ENCODE measurements around the gene LHX6.

Gene LHX6

DNA sequence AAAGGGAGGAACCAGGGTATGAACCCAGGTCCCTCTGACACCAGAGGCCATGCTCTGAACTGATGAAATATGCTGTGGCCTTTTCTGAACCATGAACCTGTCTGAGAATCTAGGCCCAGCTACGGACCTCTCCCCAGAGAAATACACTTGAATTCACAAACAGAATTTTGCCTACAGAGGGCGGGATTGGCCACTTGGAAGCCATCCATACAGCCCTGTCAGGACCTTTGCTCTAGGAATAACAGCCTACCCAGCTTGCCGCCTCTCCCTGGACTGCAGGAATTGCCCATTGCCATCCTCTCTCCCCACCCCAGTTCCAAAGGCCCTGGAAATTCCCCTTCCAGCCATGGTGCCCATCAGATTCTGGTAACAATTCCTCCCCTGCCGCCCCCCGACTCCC, 42.5 kb downstream of the LHX6 start:
- TF ChIP-seq, protein P1, sequence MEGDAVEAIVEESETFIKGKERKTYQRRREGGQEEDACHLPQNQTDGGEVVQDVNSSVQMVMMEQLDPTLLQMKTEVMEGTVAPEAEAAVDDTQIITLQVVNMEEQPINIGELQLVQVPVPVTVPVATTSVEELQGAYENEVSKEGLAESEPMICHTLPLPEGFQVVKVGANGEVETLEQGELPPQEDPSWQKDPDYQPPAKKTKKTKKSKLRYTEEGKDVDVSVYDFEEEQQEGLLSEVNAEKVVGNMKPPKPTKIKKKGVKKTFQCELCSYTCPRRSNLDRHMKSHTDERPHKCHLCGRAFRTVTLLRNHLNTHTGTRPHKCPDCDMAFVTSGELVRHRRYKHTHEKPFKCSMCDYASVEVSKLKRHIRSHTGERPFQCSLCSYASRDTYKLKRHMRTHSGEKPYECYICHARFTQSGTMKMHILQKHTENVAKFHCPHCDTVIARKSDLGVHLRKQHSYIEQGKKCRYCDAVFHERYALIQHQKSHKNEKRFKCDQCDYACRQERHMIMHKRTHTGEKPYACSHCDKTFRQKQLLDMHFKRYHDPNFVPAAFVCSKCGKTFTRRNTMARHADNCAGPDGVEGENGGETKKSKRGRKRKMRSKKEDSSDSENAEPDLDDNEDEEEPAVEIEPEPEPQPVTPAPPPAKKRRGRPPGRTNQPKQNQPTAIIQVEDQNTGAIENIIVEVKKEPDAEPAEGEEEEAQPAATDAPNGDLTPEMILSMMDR (IDR thresholded peaks at IDR 0.05; ENCODE audit: control insufficient read depth, extremely low read depth, insufficient read depth) = peak; percentile 11; the same call in 1 of the 2 replicates
- no peak overlapping the region for H3K4me3 ChIP-seq (ENCODE audit: low read depth, low read length)
- DNase-seq (ENCODE audit: low read depth) = no peak

DNA sequence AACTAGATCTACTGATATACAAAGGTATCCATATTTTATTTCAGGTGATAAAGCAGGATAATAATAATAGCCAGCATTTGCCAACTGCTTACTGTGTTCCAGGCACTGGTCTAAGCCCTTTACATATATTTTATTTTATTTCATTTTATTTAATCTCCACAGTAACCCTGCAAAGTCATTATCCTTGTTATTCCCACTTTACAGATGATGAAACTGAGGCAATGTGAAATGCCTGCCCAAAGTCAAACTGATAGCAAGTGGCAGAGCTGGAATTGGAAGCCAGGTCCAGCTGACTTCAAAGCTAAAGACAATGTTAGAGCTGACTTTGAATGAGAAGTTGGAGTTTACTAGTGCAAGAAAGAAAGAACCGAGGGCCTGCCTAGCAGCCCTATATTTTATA, 44.2 kb downstream of the LHX6 start:
- TF ChIP-seq, protein P1 (IDR thresholded peaks at IDR 0.05; ENCODE audit: control insufficient read depth, extremely low read depth, insufficient read depth) = no peak
- DNase-seq (ENCODE audit: low read depth) = no peak
- H3K4me3 ChIP-seq (ENCODE audit: low read depth, low read length) = no peak overlapping the region

DNA sequence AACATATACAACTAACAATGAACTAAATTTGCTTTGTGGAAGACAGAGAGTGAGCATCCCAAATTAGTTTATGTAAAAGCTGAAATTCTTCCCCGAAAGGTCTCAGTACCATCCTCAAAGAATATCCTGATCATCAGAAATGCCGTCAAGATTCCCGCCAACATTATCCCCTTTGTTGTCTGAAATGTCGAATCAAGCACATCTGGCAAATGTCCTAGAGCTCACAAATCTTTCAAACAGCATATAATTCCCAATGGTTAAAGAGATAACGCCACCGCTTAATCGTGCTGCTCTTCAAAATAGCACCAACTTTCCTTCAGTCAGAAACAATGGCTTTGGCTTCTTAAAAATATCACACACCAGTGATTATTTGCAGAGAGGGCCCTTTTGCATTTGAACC, 45.3 kb downstream of the LHX6 start:
- no peak for DNase-seq (ENCODE audit: low read depth)
- no peak overlapping the region for H3K4me3 ChIP-seq (ENCODE audit: low read depth, low read length)
- TF ChIP-seq, protein P1 (IDR thresholded peaks at IDR 0.05; ENCODE audit: control insufficient read depth, extremely low read depth, insufficient read depth) = no peak

DNA sequence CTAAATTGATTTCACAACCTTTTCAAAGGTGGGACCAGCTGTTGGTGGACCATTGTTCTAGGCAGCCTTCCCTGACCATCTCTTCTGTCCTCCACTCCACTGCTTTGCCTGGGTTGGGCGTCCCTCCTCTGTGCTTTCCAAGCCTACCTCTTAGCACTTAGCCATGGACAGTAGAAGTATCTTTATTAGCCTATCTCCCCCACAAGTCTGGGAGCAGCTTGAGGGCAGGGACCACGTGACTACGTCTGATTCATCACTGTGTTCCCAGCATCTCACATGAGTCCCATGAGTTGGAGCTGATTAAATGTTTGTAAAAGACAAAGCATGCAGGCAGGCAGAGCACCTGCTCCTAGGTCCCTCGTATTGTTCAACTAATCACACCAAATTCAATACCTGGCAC, 48.1 kb downstream of the LHX6 start:
- DNase-seq (ENCODE audit: low read depth) = no peak
- TF ChIP-seq, protein P1 (IDR thresholded peaks at IDR 0.05; ENCODE audit: control insufficient read depth, extremely low read depth, insufficient read depth) = no peak
- H3K4me3 ChIP-seq (ENCODE audit: low read depth, low read length) = no peak overlapping the region

DNA sequence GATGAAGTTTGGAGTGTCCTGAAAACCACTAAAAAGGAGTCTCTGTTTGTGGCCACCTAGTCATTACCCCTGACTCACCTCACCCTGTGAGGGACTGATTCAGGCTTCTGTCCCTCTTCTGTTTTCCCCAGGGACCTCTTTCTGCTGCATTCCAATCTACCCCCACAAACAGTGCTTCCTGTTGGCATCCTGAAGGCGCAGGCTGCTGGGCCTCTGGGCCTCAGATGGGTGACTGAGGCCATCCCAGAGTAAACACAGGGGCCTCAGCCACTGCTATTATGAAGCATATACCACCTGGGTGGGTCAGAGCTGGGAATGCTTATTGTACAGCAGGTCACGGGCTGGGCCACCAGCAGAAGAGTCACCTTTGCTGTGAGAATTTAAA, 49.1 kb downstream of the LHX6 start:
- no peak for DNase-seq (ENCODE audit: low read depth)
- TF ChIP-seq, protein P1 (IDR thresholded peaks at IDR 0.05; ENCODE audit: control insufficient read depth, extremely low read depth, insufficient read depth) = no peak
- no peak overlapping the region for H3K4me3 ChIP-seq (ENCODE audit: low read depth, low read length)

DNA sequence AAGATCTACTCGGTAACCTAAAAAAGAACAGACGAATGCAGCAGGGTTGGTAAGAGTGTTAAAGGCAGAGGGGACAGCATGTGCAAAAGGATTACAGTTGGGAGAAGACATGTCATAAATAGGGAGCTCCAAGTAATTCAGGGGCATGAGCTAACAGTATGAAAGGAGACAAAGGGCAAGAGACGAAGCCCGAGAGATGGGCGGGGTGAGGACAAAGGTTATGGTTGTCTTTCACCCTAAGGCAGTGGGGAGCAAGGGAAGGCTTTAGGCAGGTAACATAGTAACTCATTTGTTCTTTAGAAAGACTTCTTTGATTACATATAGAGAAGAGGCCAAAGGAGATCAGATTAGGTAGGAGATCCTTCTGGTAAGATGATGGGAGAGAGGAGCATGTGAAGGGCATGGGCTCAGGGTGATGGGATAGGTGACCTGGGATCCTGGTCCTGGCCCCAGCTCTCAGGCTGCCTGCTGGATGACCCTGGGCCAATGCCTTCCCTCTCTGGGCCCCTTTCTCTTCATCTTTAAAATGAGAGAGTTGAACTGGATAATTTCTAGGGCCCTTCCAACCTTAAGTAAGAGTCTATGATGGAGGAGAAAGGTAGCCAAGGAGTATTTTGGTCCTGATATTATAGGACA, 49.6 kb downstream of the LHX6 start:
- H3K4me3 ChIP-seq (ENCODE audit: low read depth, low read length) = no peak overlapping the region
- DNase-seq (ENCODE audit: low read depth) = no peak
- TF ChIP-seq, protein P1 (IDR thresholded peaks at IDR 0.05; ENCODE audit: control insufficient read depth, extremely low read depth, insufficient read depth) = no peak

DNA sequence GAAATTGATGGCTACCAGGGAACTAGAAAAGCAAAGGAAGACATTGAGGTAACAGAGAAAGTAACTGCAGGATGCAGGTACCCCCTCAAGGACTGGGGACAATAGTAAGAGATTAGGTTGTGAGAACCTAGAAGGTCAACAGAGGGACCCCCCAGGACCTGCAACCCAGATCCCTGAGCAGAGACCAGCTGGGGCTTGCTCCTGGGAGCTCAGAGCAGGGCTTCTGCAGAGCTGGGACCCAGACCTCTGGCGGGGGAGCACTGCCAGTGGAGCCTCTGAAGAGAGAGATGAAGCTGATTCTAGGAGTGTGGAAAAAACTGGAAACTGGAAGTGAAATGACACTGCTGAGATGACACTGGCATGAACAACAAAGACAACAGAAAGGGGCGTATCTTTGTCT, 51.8 kb downstream of the LHX6 start:
- no peak for DNase-seq (ENCODE audit: low read depth)
- no peak overlapping the region for H3K4me3 ChIP-seq (ENCODE audit: low read depth, low read length)
- TF ChIP-seq, protein P1 (IDR thresholded peaks at IDR 0.05; ENCODE audit: control insufficient read depth, extremely low read depth, insufficient read depth) = no peak
